HG03469 (cell line): Measurements from ENCODE around the gene AP5S1.

ENCODE experiments used
- ATAC-seq: cut with Tn5 transposase; IDR thresholded peaks from one replicate; pipeline ENCODE4 v1.9.1; 2021; ENCODE audit warnings: mild to moderate bottlenecking, moderate library complexity, moderate number of reproducible peaks; ENCODE audit not compliant: unreplicated experiment

AP5S1 gene

DNA sequence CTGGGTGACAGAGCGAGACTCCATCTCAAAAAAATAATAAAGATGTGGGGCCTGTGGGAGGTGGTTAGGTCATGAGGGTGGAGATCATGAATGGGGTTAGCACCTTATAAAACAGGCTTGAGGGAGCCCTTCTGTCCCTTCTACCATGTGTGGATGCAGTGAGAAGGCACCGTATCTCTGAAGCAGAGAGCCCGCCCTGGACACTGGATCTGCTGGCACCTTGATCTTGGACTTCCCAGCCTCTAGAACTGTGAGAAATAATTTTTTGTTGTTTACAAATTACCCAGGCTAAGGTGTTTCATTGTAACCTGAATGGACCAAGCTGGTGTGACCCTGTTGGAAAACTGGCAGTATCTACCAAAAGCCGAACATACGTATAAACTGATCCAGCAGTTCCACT, 53.2 kb downstream of the AP5S1 start:
- no peak for ATAC-seq

GRCh38 chr20:3874194-3874844, 54.0 kb downstream of the AP5S1 start:
- no peak for ATAC-seq

GRCh38 chr20:3875378-3875974, 55.1 kb downstream of the AP5S1 start:
- no peak for ATAC-seq

GRCh38 chr20:3876000-3876399, 55.7 kb downstream of the AP5S1 start:
- ATAC-seq: no peak

- ATAC-seq: no peak
These were observed 56.3 kb downstream of the AP5S1 start for GRCh38 chr20:3876676-3877075.
